MCF 10A (cell line): ENCODE measurements around the gene TRIM25. TPM values are rescaled to one million over a fixed set of nuclear protein-coding genes. Genes with fewer than 3 reads are reported as not detected.

Experiments used
- BruUV-seq: library from RNA; stranded (reverse); fragments of 400-500 nt; replicated peaks from 2 replicates; lab custom pipeline; 2021; lab: Mats Ljungman, UMichigan
- CTCF ChIA-PET: fragments of 300-600 bp; sonication (Branson Sonifier 250); formaldehyde crosslinking; extraction: SDS; loops from one replicate; lab custom pipeline; 2021; ENCODE audit warnings: antibody characterized with exemption, inconsistent platforms; lab: Yijun Ruan, JAX
- POLR2A ChIA-PET: fragments of 300-600, 350-650 bp; sonication (Branson Sonifier 250); formaldehyde crosslinking; extraction: SDS; loops from one replicate; lab custom pipeline; 2020; ENCODE audit warnings: antibody characterized with exemption, inconsistent platforms; lab: Yijun Ruan, JAX
- DNase-seq: peaks from one replicate; pipeline ENCODE4 v3.0.0-alpha.2; 2018; ENCODE audit not compliant: unreplicated experiment
- H3K27ac Mint-ChIP-seq: one replicate; pipeline ENCODE4 v1.8.0; 2022; ENCODE audit warnings: mild to moderate bottlenecking, low read depth, mixed read lengths; ENCODE audit not compliant: unreplicated experiment
- H3K27me3 Mint-ChIP-seq: one replicate; pipeline ENCODE4 v1.8.0; 2022; ENCODE audit warnings: mixed read lengths; ENCODE audit not compliant: insufficient read depth, unreplicated experiment
- H3K36me3 Mint-ChIP-seq: one replicate; pipeline ENCODE4 v1.8.0; 2022; ENCODE audit warnings: mild to moderate bottlenecking, moderate library complexity, mixed read lengths; ENCODE audit not compliant: insufficient read depth, unreplicated experiment
- H3K4me1 Mint-ChIP-seq: one replicate; pipeline ENCODE4 v1.8.0; 2022; ENCODE audit warnings: mixed read lengths; ENCODE audit not compliant: insufficient read depth, unreplicated experiment
- H3K4me3 Mint-ChIP-seq: one replicate; pipeline ENCODE4 v1.8.0; 2022; ENCODE audit warnings: mild to moderate bottlenecking, moderate library complexity, mixed read lengths; ENCODE audit not compliant: unreplicated experiment
- H3K9me3 Mint-ChIP-seq: one replicate; pipeline ENCODE4 v1.8.0; 2022; ENCODE audit warnings: mixed read lengths; ENCODE audit not compliant: unreplicated experiment
- CTCF ChIP-seq: fragments of 200-600 bp; IDR thresholded peaks from one replicate; pipeline ENCODE4 v1.8.0; 2022; ENCODE audit warnings: antibody characterized with exemption, mild to moderate bottlenecking; ENCODE audit not compliant: unreplicated experiment
- intact Hi-C: fragments of 100-400 bp; cut with micrococcal nuclease; formaldehyde crosslinking; loops from 2 replicates; pipeline ENCODE4 v1.14.1; 2022
- total RNA-seq: library from RNA; stranded (reverse); gene quantifications from 2 replicates; pipeline ENCODE4 v1.2.3, GENCODE V29; 2022

The TRIM25 gene
- total RNA-seq, 1 experiment from 2014 or later, result 178 TPM

GRCh38 chr17:56879280-56879679, 34.6 kb downstream of the TRIM25 start:
- Mint-ChIP-seq H3K4me3 (no peak overlapping the region), H3K36me3 (no peaks in the 10 kb centered on the region), H3K27me3 (no peaks in the 10 kb centered on the region), H3K27ac (no peak overlapping the region), H3K4me1 (no peaks in the 10 kb centered on the region), H3K9me3 (no peaks in the 10 kb centered on the region)
- no peak for TF ChIP-seq CTCF
- intact Hi-C loops, result no loop called here
- ChIA-PET CTCF (no interaction called here), POLR2A (interaction anchor here (0.6 kb wide), 1 partner anchor 21 kb away, joined by 3 read pairs; no protein-coding TSS in a partner anchor)
- no peak for DNase-seq
- no TSS peak for BruUV-seq

GRCh38 chr17:56876766-56877179, 37.1 kb downstream of the TRIM25 start:
- Mint-ChIP-seq H3K27me3 (no peaks in the 10 kb centered on the region), H3K27ac (no peak overlapping the region), H3K4me1 (no peaks in the 10 kb centered on the region), H3K9me3 (no peaks in the 10 kb centered on the region), H3K36me3 (peaks cover under 1% of the 10 kb centered on the region), H3K4me3 (no peak overlapping the region)
- intact Hi-C loops, result no loop called here
- no peak for TF ChIP-seq CTCF
- DNase-seq, result no peak
- no TSS peak for BruUV-seq
- POLR2A ChIA-PET, result interaction anchor here (0.6 to 0.9 kb wide), 4 partner anchors 16 to 1819 kb away, joined by 3 to 4 read pairs (median 3); no protein-coding TSS in a partner anchor
- CTCF ChIA-PET, result no interaction called here

GRCh38 chr17:56870081-56870651, 43.7 kb downstream of the TRIM25 start:
- Mint-ChIP-seq H3K36me3 (peaks cover 18% of the 10 kb centered on the region), H3K4me1 (no peaks in the 10 kb centered on the region), H3K9me3 (no peaks in the 10 kb centered on the region), H3K4me3 (no peak overlapping the region), H3K27me3 (no peaks in the 10 kb centered on the region), H3K27ac (no peak overlapping the region)
- DNase-seq, result no peak
- no peak for TF ChIP-seq CTCF
- ChIA-PET POLR2A (interaction anchor here (0.5 to 1.2 kb wide), 3 partner anchors 11 to 111 kb away, joined by 3 to 4 read pairs (median 3); no protein-coding TSS in a partner anchor), CTCF (interaction anchor here (0.6 to 1.3 kb wide), 4 partner anchors 11 to 91 kb away, joined by 3 to 7 read pairs (median 4); no protein-coding TSS in a partner anchor)
- intact Hi-C loops, result no loop called here
- BruUV-seq, result no TSS peak

- CTCF ChIA-PET, result interaction anchor here (1.1 kb wide), 1 partner anchor 49 kb away, joined by 5 read pairs; no protein-coding TSS in a partner anchor
- H3K27me3 Mint-ChIP-seq, result no peaks in the 10 kb centered on the region
- TF ChIP-seq CTCF, result no peak
Measured at GRCh38 chr17:56868716-56869115, 45.1 kb downstream of the TRIM25 start.

More at GRCh38 chr17:56868716-56869115, 45.1 kb downstream of the TRIM25 start:
- Mint-ChIP-seq H3K36me3 (peaks cover 25% of the 10 kb centered on the region), H3K4me3 (no peak overlapping the region), H3K9me3 (no peaks in the 10 kb centered on the region), H3K4me1 (no peaks in the 10 kb centered on the region), H3K27ac (no peak overlapping the region)
- intact Hi-C loops, result no loop called here
- DNase-seq, result no peak
- BruUV-seq, result no TSS peak
- POLR2A ChIA-PET, result interaction anchor here (0.9 kb wide), 1 partner anchor 15 kb away, joined by 3 read pairs; no protein-coding TSS in a partner anchor
